ENCODE results near the gene RANBP1.

Gene RANBP1

DNA sequence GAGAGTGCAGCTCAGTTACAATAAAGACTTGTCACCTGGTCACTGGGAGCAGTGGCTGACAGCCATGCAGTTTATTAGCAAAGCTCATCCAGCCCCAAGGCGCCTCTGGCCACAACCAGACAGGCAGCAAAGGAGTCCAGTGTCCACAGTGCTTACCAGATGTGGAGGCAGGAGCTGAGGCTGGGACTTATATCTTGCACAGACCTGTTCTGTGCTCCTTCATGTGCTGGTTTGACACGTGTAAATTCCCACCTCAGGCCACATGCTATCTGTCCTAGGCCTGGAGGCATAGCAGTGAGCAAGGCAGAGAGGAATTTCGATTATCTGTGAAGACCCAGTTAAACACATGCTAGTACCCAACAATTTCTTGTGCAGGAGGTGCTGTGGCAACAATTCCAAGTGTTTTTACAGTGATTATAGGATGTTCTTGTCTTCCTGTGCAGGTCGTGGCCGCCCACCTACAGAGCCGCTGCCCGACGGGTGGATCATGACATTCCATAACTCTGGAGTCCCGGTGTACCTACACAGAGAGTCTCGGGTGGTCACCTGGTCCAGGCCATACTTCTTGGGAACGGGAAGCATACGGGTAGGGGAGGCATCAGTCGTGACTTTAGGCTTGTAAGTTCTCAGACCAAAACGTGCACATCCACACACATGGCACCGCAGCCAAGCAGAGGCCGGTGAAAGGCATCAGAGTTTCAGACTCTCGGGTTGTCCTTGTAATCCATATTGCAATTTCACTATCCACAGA lies 26.5 kb upstream of the RANBP1 start:
- DNase-seq = no peak

DNA sequence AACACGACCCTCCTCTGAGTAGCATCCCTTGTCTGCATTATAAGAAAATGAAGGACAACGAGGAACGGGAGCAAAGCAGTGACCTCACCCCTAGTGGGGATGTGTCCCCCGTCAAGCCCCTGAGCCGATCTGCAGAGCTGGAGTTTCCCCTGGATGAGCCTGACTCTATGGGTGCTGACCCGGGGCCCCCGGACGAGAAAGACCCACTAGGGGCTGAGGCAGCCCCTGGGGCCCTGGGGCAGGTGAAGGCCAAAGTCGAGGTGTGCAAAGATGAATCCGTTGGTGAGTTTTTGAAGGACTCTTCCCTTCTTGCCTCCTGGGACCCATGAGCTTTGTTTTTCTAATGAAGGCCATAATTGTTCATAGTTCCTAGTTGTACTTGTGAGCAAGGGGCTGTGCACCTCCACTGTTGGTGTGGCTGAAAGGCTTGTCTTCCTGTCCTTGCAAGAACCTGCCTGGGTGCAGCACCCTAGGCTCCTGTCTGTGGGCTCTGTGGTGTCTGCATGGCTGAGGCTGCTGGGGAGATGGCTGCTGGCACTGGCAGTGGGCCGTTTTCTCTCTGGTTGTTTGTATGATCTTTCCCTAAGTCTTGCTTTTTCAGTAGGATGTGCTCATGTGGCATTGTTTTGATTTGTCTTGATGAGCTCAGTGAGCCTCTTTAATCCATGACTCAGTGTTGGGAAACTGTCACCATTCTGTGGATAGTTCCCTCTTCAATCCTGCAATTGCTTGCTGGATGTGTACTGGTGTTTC lies 25.8 kb upstream of the RANBP1 start:
- DNase-seq = no peak

DNA sequence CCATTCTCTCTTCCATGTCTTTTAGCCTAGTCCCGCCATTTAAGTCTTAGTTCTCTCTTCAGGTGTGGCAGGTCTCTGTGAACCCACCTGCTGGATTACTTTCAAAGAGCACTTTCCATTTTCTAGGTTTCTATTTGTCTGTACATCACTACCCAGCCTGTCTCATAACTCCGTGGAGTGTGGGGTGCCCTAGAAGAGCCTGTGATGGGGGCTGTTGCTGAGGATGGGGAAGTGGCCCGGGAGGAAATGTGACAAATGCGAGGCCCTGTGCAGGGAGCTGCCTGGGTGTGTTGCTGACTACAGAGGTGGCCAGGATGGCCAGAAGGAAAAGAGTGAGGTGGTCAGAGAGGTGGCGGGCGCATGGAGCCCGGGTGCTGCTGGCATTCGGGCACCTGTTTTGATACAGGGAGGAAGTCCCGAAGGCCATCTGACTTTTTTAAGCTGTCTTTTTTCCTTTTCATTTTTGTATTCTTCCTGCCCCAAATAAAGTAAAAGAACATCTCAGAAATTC lies 25.1 kb upstream of the RANBP1 start:
- DNase-seq = no peak

DNA sequence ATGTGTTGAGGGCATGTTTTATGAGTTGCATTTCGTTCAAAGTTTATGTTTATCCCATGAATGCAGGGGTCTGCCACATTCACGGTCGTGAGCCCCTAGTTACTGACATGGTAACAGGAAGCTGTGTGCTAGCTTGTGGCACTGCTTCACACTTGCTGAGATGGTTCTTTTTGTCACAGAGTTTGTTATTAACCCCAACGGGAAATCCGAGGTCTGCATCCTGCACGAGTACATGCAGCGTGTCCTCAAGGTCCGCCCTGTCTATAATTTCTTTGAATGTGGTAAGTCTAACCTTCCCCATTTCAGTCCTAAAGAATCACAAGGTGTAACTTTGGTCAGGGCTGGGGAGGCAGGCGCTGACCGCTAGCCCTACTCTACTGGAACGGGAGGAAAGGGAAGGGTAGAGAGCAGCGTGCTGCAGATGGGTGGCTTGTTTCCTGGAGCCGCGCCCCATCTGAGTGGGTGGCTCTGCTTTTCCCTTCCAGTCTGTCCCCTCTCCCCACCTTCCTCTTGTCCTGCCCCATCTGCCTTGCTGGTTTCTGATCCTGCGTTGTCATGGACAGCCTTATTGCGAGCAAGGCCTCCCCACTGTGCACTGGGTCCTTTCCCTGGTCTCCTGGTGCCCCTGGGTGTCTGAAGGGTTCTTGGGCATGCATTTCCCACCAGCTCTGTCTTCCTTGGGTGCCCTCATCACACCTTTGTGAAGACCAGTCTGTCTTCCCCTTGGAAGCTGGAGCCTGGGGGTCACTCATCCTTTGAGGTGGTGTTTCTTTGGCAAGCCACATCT lies 24.0 kb upstream of the RANBP1 start:
- DNase-seq = no peak

DNA sequence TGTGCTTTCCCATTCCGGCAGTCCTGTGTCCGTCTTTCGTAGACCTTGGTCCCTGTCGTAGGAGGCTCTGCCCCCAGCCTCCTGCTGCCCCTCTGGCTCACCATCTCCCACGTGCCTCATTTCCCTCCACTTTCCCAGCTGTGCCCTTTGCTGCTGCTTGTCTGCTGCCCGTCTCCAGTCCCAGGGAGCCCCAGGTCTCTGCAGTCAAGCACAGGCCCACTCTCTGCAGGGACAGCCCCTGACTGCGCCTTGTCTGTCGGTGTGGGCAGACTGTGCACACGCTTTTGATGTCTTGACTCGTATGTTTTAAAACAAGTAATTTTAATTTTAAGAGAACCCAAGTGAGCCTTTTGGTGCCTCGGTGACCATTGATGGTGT lies 23.4 kb upstream of the RANBP1 start:
- DNase-seq = no peak

DNA sequence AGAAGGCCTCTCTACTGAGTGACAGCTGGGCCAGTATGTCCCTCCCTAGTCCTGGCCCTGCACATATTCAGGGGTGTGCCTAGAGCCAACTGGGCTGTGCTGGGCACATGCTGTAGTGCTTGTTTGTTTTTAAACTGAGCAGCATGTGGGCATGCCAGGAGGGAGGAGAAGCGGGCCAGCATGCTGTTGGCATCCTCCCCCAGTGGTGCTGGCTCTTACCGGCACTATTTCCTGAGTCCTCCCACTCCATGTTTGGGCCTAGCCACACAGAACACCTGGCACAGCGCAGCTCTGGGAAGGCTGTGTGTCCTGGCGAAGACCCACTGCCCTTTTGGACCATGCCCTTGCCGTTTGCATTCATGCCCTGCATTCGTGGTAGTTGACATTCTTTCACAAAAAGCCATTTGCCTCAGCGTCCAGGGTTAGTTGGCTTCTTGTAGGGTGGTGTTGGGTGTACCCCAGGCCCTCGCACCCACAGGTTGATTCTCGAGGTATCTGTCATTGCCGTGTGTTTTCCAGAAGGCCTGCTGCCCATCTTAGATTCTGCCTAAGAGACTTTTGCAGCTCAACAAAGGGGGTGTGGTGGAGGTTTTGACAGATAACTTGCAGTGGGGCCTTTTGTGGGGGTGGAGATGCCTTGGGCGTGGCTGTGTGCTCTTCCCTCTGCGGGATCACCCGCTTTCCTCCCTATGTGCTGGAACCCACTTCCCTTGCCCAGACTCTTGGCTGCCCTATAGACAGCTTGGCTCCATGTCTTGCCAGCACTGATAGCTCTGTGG lies 22.3 kb upstream of the RANBP1 start:
- DNase-seq = no peak

DNA sequence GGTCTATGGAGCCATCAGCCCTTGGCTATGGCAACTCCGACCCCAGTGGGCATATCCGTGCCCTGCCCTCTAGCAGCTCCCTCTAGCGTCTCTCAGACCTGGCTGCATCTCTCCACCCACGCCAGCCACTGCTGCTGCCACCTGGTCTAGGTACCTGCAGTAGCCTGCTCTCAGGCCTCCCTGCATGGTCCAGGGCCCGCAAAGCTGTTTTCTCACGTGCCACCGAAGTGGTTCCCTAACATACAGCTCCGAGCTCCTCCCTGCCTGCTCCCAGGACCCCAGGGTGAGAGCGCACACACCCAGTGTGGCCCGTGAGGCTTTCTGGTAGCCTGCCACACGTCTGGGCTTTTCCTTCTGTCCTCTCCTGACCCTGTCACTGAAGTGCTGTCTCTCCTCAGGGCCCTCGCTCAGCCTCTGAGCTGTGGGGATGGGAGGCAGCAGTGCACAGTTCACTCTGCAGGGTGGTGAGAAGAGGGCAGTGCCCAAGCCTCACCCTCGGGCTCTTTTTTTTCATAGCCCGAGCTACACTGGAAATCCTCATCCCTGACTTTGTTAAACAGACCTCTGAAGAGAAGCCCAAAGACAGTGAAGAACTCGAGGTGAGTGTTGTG lies 21.6 kb upstream of the RANBP1 start:
- DNase-seq = no peak

DNA sequence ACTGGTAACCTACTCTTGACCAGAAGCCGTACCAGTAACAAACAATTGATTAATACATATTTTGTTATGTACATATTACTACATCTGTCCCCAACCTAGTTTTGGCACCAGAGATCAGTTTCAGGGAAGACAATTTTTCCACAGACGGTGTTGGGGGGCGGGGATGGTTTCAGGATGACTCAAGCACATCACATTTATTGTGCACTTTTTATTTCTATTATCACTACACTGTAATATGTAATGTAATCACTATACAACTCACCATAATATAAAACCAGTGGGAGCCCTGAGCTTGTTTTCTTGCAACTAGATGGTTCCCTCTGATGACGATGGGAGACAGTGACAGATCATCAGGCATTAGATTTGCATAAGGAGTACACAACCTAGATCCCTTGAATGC lies 20.4 kb upstream of the RANBP1 start:
- DNase-seq = no peak

DNA sequence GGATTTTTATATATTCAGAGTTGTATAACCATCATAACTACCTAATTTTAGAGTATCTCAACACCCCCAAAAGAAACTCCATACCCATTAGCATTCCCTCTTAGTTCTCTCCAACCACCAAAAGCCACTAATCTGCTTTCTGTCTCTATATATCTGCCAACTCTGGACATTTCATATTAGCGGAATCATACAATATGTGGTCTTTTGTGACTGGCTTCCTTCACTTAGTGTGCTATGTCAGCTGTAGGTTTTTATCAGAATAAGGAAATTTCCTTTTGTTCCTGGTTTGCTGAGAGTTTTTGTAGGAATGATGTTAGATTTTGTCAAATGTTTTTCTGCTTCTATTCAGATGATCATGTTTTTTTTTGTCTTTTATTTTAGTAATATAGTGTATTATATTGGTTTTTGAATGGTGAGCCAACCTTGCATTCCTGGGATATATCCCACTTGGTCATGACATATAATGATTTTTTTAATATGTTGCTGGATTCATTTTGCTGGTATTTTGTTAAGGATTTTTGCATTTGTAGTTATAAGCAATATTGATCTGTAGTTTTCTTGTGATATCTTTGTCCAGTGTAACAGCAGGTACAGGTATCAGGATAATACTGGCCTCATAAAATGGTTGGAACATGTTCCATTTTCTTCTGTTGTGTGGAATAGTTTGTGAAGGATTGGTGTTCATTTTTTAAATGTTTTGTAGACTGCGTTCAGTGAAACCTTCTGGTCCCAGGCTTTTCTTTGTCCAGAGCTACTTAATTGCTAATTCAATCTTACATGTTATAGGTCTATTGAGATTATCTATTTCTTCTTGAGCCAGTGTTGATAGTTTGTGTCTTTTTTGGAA lies 19.1 kb upstream of the RANBP1 start:
- no peak for DNase-seq

DNA sequence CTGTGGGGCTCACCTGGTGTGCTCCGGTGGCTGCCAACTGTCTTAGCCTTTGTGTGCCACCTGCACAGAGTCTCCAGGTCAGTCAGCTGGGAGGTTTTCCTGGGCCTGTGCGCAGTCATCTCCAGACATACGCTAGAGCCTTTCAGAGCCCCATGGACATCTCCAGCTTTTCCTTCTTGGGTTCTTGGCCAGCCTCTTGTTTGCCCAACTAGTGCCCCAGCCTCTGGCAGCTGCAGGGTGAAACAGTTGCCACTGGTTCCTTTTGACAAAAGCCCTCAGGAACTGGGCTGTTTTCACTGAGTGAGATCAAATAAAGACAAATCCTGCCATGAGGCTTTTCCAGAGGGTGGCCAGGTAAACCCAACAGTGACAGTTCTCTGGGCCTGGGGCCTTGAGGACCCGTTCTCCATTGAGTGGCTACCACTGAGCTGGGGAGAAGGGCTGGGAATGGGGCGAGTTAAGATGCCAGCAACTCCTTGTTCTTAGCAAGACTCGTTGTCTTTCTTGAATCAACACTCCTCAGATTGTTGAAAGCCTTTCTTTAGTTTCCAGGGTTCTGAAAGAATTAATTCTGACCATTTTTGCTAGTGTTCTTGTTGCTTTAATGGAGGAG lies 16.7 kb upstream of the RANBP1 start:
- no peak for DNase-seq

DNA sequence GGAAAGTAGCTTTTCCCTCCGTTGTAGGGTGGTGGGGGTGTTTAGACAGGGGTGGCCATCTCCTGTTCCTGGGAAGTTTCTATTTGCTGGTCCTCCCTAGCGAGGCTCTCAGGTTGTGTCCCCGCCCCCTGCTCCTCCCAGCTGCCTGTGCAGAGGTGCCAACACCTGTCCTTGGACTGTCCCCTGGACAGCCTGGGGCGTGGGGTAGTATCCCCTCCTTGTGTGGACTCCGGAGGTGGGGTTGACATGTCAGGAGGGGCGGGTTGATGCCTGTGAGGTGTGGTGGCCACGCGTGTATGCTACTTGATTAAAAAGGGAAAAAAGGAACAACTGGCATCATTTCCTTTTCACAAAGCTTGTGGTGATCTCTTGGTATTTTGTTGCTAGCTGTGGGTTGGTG lies 14.3 kb upstream of the RANBP1 start:
- DNase-seq = no peak

DNA sequence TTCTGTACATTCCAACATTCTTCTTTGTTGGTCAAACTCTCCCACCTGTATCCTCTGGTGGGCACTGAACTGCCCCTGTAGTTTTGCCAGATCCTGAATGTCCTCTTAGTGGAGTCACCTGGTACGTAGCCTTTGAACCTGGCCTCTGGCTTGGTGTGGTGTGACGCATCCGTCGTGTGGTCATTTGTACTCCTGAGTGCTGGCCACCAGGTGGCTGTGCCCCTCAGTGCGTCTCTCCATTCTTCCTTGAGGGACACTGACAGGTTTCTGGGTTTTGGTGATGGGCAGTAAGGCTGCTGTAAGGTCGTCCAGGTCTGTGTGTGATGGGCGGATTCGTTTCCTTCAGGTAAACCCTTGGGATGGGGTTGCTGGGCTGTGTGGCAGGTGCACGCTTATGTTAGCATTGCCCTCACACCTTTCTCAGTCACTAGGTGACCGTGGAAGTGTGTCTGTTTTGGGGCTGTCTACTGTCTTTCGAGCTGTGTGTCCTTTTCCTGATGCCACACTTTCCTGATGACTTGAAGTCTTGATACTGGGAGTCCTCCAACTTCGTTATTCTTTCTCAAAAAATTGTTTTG lies 13.6 kb upstream of the RANBP1 start:
- no peak for DNase-seq

DNA sequence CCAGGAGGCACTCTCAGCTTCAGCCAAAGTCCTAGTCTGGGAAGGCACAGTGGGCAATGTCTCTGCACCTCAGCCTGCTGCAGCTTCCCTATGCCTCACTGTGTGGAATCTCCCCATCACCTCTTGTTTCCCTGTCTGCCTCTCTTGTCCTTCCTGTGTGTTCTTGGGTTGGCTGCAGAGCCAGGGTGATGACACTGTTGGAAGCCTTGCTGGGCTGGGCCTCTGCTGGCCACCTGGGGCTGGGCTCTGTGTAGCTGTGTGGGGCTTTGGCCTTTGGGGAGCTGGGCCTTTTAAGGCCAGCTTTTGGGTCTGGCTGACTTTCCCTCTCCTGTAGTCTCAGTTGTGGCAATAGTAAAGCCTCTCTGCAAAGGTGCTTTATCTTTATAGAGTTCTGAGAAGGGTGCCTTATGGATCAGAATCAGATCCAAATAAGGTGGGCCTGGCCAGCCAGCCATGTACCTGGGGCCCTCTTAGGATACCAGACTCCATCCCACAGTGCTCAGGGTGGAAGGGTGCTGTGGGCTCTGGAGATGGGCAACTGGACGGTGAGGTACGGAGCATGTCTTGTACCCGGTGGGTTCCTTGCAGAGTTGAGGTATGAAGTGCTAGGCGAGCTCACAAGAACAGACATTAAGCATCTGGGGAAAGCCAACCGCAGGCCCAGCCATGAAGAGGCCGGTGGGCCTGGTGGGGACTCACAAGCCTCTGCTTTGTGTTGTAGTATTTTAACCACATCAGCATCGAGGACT lies 10.3 kb upstream of the RANBP1 start:
- no peak for DNase-seq

DNA sequence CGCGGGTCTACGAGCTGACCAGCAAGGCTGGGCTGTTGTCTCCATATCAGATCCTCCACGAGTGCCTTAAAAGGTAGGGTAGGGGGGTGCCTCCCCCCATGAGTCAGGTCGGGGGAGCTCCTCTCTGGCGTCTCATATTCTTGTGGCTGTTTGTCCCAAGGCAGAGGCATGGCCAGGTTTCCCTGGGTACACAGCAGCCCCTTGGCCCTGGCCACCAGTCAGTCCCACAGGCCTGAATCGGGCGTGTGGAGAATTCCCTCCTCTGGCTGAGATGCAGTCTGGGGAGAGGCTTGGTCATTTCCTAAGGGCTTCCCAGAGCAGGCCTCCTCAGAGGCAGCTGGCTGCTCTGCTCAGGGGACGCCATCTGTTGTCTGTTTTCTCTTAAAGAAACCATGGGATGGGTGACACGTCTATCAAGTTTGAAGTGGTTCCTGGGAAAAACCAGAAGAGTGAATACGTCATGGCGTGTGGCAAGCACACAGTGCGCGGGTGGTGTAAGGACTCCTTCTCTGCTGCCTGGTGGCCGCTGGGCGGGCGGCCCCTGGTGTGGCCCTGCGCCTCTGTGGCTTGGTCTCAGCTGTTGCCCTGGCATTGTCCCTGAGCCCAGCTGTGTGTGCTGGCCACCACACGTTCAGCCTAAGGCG lies 9.6 kb upstream of the RANBP1 start:
- DNase-seq = no peak

DNA sequence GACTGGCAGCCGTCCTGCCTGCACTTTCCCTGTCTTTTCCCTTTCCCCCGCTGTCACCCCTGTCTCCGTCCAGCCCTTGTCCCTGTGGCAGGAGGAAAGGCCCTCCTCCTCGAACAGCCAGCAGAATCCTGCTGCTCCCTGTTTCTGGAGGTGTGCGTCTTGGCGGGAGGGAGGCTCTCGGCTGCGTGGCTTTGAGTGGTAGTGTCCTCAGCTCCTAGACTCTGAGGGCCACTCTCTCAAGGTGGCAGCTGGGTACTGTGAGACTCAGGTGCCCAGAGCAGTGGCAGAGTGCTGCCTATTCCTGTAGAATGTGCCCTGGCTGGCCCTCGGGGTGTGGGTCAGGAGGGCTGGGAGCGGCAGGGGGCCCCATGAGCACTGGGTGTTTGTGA lies 9.1 kb upstream of the RANBP1 start:
- DNase-seq = no peak

DNA sequence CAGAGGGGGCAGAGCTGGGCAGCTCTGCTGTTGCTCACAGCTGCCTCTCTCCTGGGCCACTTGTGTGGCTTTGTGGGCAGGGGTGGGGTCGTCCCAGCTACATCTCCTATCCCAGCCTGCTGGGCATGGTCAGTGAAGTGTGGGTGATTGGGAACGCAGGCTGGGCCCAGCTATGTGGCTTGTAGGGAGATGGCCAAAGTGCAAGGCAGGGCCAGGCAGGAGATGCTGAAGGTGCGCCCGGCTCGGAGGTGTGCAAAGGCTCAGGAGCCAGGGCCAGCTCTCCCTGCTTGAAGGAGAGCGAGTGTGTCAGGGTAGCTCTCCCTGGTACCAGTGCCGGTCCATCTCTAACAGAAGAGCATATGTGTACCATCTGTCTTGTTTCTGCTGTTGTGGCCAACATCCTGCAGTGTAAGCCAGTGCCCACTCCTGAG lies 8.4 kb upstream of the RANBP1 start:
- DNase-seq = no peak

DNA sequence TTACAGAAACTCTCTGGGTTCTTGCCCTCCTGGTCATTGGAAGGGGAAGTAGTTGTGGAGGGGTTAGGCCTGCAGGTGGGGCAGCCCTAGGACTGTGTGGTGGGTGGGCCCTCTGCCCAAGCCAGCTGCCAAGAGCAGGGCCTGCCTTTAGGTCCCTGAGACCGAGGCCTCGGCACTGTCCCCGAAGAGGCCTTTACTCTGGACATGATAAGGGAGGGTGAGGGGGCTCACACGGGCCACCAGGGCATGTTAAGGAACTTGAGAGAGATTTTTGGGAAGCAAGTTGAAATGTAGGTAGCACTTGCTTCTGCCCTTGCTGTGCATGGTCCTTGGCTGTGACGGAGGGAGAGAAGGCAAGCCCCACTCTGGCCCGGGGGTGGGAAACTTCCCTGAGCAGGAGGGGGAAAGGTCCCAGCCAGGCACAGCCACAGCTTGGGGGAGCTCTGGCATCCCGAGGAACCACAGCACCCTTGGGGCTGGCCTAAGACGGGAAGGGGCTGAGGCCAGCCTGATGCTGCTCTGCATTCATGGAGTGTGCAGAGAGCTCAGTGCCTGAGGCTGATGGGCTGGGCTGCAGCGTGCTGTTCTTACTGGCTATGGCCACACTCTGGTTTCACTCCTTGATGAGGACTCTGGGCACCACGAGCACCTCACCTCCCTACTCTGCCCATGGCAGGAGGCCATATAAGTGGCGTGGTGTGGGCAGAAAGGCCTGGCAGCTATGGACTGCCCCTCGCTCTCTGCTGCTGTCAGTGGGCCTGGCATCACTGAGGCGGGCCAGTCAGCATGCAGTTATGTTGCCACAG lies 7.8 kb upstream of the RANBP1 start:
- no peak for DNase-seq

DNA sequence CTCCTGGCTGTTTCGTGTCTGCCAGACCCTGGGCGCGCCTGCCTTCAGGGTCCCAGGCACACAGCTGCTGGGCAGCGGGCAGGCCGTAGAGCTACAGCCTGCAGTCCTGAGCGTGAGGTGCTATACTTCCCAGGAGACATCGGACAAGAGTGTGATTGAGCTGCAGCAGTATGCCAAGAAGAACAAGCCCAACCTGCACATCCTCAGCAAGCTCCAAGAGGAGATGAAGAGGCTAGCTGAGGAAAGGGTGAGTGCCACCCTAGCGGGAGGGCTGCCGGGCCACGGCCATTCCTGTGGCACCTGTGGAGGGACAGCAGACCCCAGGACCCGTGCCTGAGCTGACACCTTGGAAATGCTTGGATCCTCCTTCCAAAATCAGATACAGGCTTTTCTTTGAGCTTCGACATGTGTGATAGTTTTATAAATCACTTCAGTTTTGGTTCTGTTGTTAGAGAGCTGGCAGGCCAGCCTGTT lies 7.1 kb upstream of the RANBP1 start:
- no peak for DNase-seq

All from stimulated activated CD8-positive, alpha-beta memory T cell treated with anti-CD3 and anti-CD28 coated beads, Interleukin-4, amount 100 ng/mL, for 48 hours (primary cell).